Adipocyte (in vitro differentiated cells): Measurements from ENCODE around the gene CACNA1G.

ENCODE experiments used
- DNase-seq: peaks from one replicate; pipeline ENCODE4 v3.0.0-alpha.2; 2015; ENCODE audit warnings: low read depth
- H3K27me3 ChIP-seq: replicated peaks from 2 replicates; pipeline ENCODE4 v1.7.0; 2013; ENCODE audit warnings: mild to moderate bottlenecking, low read length, moderate library complexity; ENCODE audit not compliant: control insufficient read depth, insufficient read depth
- H3K36me3 ChIP-seq: 2 replicates; pipeline ENCODE4 v1.7.0; 2013; ENCODE audit warnings: low read length, mild to moderate bottlenecking, moderate library complexity; ENCODE audit not compliant: control insufficient read depth, insufficient read depth, severe bottlenecking
- H3K4me1 ChIP-seq: 2 replicates; pipeline ENCODE4 v1.7.0; 2013; ENCODE audit warnings: mild to moderate bottlenecking, low read length, moderate library complexity; ENCODE audit not compliant: control insufficient read depth, insufficient read depth
- H3K4me3 ChIP-seq: 2 replicates; pipeline ENCODE4 v1.7.0; 2013; ENCODE audit warnings: mild to moderate bottlenecking, low read length, moderate library complexity
- H3K9ac ChIP-seq: 2 replicates; pipeline ENCODE4 v1.7.0; 2013; ENCODE audit warnings: mild to moderate bottlenecking, low read length, moderate library complexity
- H3K9me3 ChIP-seq: 2 replicates; pipeline ENCODE4 v1.7.0; 2013; ENCODE audit warnings: mild to moderate bottlenecking, low read length, moderate library complexity; ENCODE audit not compliant: control insufficient read depth

Gene CACNA1G

DNA sequence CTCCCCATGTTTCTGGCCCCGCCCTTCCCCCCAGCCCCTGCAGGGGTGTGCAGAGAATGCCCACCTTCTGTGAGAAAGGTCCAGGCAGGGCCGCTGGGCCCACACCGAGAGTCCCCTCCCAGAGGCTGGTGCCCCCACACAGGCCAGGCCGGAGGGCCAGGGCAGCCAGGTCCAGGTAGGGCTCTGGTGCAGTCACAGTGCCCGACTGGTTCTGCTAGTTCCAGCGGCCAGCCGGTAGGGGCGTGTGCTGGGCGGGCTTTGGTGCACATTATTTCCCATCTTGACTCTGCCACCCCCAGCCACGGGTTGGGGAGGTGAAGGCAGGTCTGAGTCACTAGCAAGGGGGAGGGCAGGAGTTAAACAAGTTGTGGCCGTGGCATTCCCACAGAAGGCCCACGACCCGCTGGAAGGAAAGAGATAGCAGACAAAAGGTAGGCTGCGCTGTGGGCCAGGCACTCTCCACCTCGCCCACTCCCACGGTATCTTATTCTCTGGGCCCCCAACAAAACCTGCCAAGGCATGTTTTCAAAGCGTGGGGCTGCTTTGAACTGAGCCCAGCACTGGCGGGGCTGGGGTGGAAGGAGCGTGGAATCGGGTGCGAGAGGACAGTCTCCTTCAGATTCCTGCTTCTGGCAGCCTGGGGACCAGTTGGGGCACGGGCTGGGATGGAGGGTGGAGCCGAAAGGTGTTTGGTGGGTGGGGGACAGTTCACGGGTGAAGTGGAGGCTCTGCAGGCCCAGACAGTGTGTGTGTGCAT, 26.1 kb upstream of the CACNA1G start:
- H3K36me3 ChIP-seq: no peaks in the 10 kb centered on the region
- no peak for DNase-seq
- peaks cover 28% of the 10 kb centered on the region for H3K4me1 ChIP-seq
- no peak overlapping the region for H3K9ac ChIP-seq
- H3K27me3 ChIP-seq: peaks cover 33% of the 10 kb centered on the region
- no peak overlapping the region for H3K4me3 ChIP-seq
- H3K9me3 ChIP-seq: no peaks in the 10 kb centered on the region

DNA sequence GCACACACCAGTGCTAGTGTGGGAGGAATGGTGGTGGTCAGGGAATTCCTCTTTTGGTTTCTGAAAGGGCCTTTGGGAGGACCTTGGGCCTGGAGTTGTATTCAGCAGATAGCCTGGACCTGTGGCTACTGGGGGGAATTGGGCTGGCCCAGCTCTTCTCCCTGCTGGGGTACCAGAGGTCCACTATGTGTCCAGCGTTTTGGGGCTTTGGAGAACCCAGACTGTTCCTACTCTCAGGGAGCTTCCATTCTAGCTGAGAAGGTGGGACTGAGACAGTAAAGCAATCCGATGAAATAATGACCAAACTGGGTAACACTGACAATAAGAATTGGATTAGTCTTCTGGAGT, 25.6 kb upstream of the CACNA1G start:
- H3K9me3 ChIP-seq: no peaks in the 10 kb centered on the region
- peaks cover 28% of the 10 kb centered on the region for H3K27me3 ChIP-seq
- H3K4me1 ChIP-seq: peaks cover 28% of the 10 kb centered on the region
- DNase-seq: no peak
- H3K4me3 ChIP-seq: no peak overlapping the region
- no peak overlapping the region for H3K9ac ChIP-seq
- H3K36me3 ChIP-seq: no peaks in the 10 kb centered on the region

DNA sequence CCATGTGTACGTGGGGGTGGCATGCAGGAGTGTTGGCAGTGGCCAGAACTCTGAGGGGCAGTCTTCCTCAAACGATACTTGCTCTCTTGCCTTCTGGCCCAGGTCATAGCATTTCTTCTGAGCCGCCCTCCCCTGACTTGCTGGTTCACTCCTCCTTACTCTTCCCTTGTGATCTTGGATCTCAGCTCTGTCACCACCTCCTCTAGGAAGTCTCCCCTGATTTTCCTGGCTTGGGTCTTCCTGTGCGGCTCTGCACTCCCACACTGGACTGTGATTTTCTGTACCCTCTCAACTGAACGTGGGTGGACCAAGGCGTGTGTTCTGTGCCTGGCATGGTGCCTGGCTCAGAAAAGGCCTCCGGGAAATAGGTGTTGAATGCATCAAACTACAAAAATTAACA, 25.1 kb upstream of the CACNA1G start:
- DNase-seq: no peak
- no peak overlapping the region for H3K9ac ChIP-seq
- H3K4me1 ChIP-seq: peaks cover 28% of the 10 kb centered on the region
- no peak overlapping the region for H3K4me3 ChIP-seq
- H3K36me3 ChIP-seq: no peaks in the 10 kb centered on the region
- H3K9me3 ChIP-seq: no peaks in the 10 kb centered on the region
- peaks cover 25% of the 10 kb centered on the region for H3K27me3 ChIP-seq

DNA sequence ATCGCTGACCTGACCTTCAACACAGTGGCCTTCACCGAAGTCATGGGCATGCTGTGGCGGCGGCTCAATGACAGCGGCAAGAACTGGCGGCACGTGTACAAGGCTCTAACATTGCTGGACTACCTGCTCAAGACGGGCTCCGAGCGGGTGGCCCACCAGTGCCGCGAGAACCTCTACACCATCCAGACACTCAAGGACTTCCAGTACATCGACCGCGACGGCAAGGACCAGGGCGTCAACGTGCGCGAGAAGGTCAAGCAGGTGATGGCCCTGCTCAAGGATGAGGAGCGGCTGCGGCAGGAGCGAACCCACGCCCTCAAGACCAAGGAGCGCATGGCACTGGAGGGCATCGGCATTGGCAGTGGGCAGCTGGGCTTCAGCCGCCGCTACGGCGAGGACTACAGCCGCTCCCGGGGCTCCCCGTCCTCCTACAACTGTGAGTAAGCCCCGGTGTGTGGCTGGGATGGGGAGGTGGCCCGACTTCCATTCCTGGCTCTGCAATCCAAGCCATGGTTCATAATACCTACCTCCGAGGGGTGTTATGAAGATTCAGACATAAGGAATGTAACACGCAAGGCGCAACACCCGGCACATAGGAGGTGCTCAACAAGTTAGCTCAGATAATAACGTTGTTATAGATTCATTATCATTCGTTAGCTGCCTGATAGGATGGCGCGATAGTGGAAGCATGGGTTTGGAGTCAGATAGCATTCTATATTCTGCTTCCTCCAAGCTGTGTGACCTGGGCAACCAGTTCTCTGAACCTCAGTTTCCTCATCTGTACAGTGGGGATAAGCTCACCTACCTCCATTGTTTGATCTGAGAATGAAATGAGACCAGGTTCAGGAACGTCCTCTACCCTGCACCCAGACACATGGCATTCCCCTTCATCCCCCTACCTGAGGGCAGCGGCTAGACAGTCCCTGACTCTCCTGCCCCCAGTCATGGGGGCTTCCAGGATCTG, 23.6 kb upstream of the CACNA1G start:
- Histone ChIP-seq H3K9me3 (no peaks in the 10 kb centered on the region), H3K27me3 (peaks cover 19% of the 10 kb centered on the region), H3K4me3 (no peak overlapping the region)

DNA sequence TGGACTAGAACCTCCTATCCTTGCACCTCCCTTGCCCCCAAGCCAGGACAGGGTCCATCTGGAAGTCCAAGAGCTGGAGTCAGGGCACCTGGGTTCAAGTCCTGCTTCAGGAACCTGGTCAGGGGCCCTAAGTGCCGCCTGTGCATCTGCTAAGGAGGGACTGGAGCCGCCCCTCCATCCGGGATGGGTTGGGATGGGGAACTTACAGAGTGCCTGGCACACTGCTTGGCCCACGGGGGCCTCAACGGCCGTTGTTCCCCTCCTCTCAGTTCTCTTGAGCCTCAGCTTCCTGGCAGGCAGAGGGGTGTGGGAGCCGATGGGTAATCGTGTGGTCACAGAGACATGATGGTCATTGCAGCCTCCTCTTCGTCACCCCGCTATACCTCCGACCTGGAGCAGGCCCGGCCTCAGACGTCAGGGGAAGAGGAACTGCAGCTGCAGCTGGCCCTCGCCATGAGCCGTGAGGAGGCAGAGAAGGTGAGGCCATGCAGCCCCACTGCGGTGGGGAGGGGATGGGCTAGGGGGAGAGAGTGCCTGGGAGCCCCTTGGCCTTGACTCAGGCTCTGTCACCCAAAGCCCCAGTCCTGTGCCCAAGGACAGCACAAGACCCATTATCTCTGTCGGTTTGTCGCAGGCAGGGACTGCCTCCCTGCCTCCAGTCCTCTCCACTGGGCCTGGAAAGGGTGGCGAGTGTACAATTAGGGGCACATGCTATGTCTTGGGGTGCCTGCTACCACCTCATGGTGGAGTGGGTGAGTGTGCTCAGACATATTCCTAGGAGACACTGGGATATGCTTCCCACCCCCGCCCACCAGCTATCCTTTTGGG, 22.6 kb upstream of the CACNA1G start:
- H3K27me3 ChIP-seq: peaks cover 9% of the 10 kb centered on the region
- H3K9ac ChIP-seq: peak overlapping the region; percentile 4
- no peak for DNase-seq
- H3K36me3 ChIP-seq: no peaks in the 10 kb centered on the region
- peaks cover 33% of the 10 kb centered on the region for H3K4me1 ChIP-seq
- no peak overlapping the region for H3K4me3 ChIP-seq
- no peaks in the 10 kb centered on the region for H3K9me3 ChIP-seq

More for the DNA sequence above, 23.6 kb upstream of the CACNA1G start:
- peaks cover 28% of the 10 kb centered on the region for H3K4me1 ChIP-seq
- H3K9ac ChIP-seq: no peak overlapping the region
- H3K36me3 ChIP-seq: no peaks in the 10 kb centered on the region
- DNase-seq: no peak

DNA sequence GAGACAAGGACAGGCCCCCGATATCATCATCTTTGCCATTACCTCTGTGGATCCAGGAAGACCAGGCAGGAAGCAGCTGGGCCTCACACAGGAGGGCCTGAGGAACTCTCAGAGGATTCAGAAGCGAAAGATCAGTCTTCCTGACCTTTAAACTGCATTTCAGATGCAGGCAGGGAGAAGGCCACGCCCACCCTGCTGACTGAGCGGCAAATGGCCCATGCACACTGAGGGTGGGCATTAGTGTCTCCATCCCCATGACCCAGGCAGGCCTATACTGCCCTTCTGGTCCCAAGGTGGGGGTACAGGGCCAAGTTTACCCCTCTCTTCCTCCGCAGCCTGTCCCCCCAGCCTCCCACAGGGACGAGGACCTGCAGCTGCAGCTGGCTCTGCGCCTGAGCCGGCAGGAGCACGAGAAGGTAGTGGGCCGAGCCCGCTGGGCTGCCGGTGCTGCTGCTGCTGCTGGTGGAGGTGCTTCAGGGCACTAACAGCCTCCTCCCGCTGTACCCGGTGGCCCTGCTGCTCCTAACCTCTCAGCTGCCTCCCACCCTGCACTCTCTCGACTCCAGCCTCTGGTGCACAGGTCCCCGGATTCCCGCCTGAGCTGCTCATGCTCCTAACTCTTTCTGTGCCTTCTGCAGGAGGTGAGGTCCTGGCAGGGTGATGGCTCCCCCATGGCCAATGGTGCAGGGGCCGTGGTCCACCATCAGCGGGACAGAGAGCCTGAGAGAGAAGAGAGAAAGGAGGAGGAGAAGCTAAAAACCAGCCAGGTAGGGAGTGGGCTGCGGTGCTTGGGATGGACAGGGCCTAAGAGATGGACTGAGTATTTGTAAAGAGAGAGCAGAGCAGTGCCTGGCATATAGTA, 21.7 kb upstream of the CACNA1G start:
- Histone ChIP-seq H3K9ac (peak overlapping the region; percentile 4), H3K4me3 (no peak overlapping the region), H3K4me1 (peaks cover 30% of the 10 kb centered on the region), H3K27me3 (peaks cover 4% of the 10 kb centered on the region), H3K36me3 (no peaks in the 10 kb centered on the region), H3K9me3 (no peaks in the 10 kb centered on the region)
- no peak for DNase-seq

DNA sequence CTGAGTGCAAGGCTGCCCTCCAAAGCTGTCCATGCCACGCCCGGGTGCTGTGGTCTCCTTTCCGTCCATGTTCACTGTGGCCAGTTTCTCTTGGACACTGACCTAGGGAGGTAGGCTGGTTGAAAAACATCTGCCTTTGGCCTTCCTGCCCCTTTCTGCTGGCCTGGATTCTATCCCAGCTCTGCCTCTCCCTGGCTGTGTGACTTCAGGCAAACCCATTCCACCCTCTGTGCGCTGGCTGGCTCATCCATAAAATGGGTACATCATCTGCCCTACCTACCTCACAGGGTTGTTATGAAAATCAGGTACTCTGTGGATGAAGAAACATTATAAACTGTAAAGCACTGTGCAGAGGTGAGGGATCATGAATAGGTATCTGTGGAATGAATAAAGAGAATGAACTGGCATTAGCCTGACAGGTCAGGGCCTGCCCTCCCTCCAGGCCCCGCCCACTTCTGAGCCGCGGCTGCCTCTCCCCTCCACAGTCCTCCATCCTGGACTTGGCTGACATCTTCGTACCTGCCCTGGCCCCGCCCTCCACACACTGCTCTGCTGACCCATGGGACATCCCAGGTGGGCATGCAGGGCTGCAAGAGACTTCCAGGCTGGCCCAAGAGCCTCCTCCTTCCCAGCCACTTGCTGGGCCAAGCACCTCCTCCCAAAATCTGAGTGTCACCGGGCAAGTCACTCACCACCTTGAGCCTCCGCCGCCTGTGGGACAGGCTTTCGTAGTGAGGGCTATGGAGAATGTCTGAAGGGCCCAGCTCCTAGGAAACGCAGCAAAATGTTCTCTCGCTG, 20.6 kb upstream of the CACNA1G start:
- Histone ChIP-seq H3K4me1 (peaks cover 29% of the 10 kb centered on the region), H3K36me3 (no peaks in the 10 kb centered on the region), H3K4me3 (no peak overlapping the region), H3K9ac (no peak overlapping the region), H3K27me3 (no peaks in the 10 kb centered on the region), H3K9me3 (no peaks in the 10 kb centered on the region)
- no peak for DNase-seq

DNA sequence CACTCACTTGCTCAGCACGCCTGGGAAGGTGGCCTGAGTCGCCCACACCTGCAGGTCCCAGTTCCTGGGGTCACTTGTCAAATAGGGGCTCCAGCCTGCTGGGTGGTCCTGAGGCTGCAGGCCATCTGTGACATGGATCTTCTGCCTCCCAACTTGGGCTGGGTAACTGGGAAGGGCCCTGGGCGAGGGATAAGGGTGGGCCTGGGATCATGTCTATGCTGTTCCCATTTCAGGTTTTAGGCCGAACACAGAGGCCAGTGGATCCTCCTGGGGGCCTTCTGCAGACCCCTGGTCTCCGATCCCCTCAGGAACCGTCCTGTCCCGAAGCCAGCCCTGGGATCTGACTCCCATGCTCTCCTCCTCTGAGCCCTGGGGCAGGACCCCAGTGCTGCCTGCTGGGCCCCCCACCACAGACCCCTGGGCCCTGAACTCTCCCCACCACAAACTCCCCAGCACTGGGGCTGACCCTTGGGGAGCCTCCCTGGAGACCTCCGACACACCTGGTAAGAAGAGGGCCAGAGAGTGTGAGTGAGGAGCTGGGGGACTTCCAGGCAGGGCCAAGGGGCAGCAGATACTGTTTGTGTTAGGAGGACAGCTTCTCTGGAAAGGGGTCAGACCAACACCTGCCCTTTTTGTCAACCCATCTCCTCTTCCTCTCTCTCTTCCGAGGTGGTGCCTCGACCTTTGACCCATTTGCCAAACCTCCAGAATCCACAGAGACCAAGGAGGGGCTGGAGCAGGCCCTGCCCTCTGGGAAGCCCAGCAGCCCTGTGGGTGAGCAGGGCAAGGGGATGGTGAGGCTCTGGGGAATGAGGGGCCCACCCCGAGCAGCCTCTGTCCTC, 19.7 kb upstream of the CACNA1G start:
- peaks cover 29% of the 10 kb centered on the region for H3K4me1 ChIP-seq
- H3K27me3 ChIP-seq: no peaks in the 10 kb centered on the region
- no peak for DNase-seq
- H3K4me3 ChIP-seq: no peak overlapping the region
- no peaks in the 10 kb centered on the region for H3K9me3 ChIP-seq
- no peaks in the 10 kb centered on the region for H3K36me3 ChIP-seq
- peak overlapping the region; percentile 85 for H3K9ac ChIP-seq

DNA sequence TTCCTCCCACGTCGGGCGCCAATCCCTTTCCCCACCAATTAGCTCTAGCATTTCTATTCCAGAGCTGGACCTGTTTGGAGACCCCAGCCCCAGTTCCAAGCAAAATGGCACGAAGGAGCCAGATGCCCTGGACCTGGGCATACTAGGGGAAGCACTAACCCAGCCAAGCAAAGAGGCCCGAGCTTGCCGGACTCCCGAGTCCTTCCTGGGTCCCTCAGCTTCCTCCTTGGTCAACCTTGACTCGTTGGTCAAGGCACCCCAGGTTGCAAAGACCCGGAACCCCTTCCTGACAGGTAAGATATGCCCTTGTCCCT, 19.2 kb upstream of the CACNA1G start:
- H3K36me3 ChIP-seq: no peaks in the 10 kb centered on the region
- H3K4me3 ChIP-seq: peak overlapping the region; percentile 84
- H3K9ac ChIP-seq: peak overlapping the region; percentile 85
- peaks cover 29% of the 10 kb centered on the region for H3K4me1 ChIP-seq
- no peak for DNase-seq
- no peaks in the 10 kb centered on the region for H3K9me3 ChIP-seq
- peaks cover 3% of the 10 kb centered on the region for H3K27me3 ChIP-seq
